ENCODE data around the gene GPBP1L1.

Gene GPBP1L1

GRCh38 chr1:45583264-45583665, 103.1 kb downstream of the GPBP1L1 start:
- peaks cover 39% of the 10 kb centered on the region for H3K36me3 ChIP-seq (ENCODE audit: control insufficient read depth, low read length)
- peak overlapping the region; percentile 94 for H3K4me3 ChIP-seq (ENCODE audit: low read length)
- peak overlapping the region; percentile 94 for H3K4me2 ChIP-seq (ENCODE audit: low read length)
- TF ChIP-seq, protein P1, sequence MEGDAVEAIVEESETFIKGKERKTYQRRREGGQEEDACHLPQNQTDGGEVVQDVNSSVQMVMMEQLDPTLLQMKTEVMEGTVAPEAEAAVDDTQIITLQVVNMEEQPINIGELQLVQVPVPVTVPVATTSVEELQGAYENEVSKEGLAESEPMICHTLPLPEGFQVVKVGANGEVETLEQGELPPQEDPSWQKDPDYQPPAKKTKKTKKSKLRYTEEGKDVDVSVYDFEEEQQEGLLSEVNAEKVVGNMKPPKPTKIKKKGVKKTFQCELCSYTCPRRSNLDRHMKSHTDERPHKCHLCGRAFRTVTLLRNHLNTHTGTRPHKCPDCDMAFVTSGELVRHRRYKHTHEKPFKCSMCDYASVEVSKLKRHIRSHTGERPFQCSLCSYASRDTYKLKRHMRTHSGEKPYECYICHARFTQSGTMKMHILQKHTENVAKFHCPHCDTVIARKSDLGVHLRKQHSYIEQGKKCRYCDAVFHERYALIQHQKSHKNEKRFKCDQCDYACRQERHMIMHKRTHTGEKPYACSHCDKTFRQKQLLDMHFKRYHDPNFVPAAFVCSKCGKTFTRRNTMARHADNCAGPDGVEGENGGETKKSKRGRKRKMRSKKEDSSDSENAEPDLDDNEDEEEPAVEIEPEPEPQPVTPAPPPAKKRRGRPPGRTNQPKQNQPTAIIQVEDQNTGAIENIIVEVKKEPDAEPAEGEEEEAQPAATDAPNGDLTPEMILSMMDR (IDR thresholded peaks at IDR 0.05; ENCODE audit: low read depth, low read length, poor library complexity, severe bottlenecking): no peak
- no peak for TF ChIP-seq EZH2phosphoT487 (IDR thresholded peaks at IDR 0.05; ENCODE audit: borderline replicate concordance, low read length)
- peaks cover 57% of the 10 kb centered on the region for H3K4me1 ChIP-seq (ENCODE audit: control insufficient read depth, low read length)
- H3K9me2 ChIP-seq (replicated peaks; ENCODE audit: control insufficient read depth, low read length): no peaks in the 10 kb centered on the region
- peaks cover 48% of the 10 kb centered on the region for H3K79me2 ChIP-seq (ENCODE audit: control insufficient read depth, low read length)
- peak overlapping the region; percentile 89 for H3K27ac ChIP-seq (ENCODE audit: low read depth, low read length)
- H4K20me1 ChIP-seq (ENCODE audit: control insufficient read depth, insufficient read depth, low read depth, low read length): peaks cover 30% of the 10 kb centered on the region
- H3F3A ChIP-seq (ENCODE audit: control insufficient read depth, insufficient read depth): peaks cover 14% of the 10 kb centered on the region
- no peaks in the 10 kb centered on the region for H3K27me3 ChIP-seq (ENCODE audit: control insufficient read depth, low read length)
- no peaks in the 10 kb centered on the region for H3K9me3 ChIP-seq (ENCODE audit: control insufficient read depth, insufficient read depth, low read length)

Data from DOHH2 (cell line).